CD4-positive, alpha-beta T cell treated with Interleukin-15 for 1 hour (primary cell): ENCODE data around the gene RFPL3.
"Not testable (repeated sequence)": the region's sequence is repeated elsewhere in the genome, so short reads cannot be mapped to it uniquely, and the experiment has no call there.

Experiments used
- DNase-seq: peaks from one replicate; pipeline ENCODE4 v3.0.0-alpha.2; 2020

Gene RFPL3

GRCh38 chr22:32357567-32357966 lies at the start of gene RFPL3:
Gene RFPL3, plus strand, starts transcription at chr22:32357867. Its CDS starts 205 bp downstream, at chr22:32358072.
- not testable (repeated sequence) for DNase-seq

GRCh38 chr22:32308191-32308590 lies 49.5 kb upstream of the RFPL3 start:
- no peak for DNase-seq

GRCh38 chr22:32308934-32309333 lies 48.7 kb upstream of the RFPL3 start:
- DNase-seq = no peak

- DNase-seq = no peak
These were observed 47.9 kb upstream of the RFPL3 start for GRCh38 chr22:32309585-32310251.

- no peak for DNase-seq
These were observed 46.9 kb upstream of the RFPL3 start for GRCh38 chr22:32310777-32311176.

GRCh38 chr22:32311551-32312071 lies 46.1 kb upstream of the RFPL3 start:
- no peak for DNase-seq

GRCh38 chr22:32312748-32313147 lies 44.9 kb upstream of the RFPL3 start:
- no peak for DNase-seq

- DNase-seq = no peak
These were observed 44.1 kb upstream of the RFPL3 start for GRCh38 chr22:32313532-32313931.

GRCh38 chr22:32317524-32317923 lies 40.1 kb upstream of the RFPL3 start:
- DNase-seq = no peak

- DNase-seq = no peak
These were observed 39.3 kb upstream of the RFPL3 start for GRCh38 chr22:32318361-32318760.

- no peak for DNase-seq
These were observed 37.7 kb upstream of the RFPL3 start for GRCh38 chr22:32319861-32320406.

GRCh38 chr22:32322986-32323385 lies 34.7 kb upstream of the RFPL3 start:
- DNase-seq = no peak

GRCh38 chr22:32323513-32324164 lies 34.0 kb upstream of the RFPL3 start:
- DNase-seq = no peak

- no peak for DNase-seq
These were observed 32.9 kb upstream of the RFPL3 start for GRCh38 chr22:32324505-32325415.

- DNase-seq = no peak
These were observed 32.3 kb upstream of the RFPL3 start for GRCh38 chr22:32325416-32325801.

- DNase-seq = no peak
These were observed 31.8 kb upstream of the RFPL3 start for GRCh38 chr22:32325811-32326237.

GRCh38 chr22:32326647-32327046 lies 31.0 kb upstream of the RFPL3 start:
- no peak for DNase-seq

GRCh38 chr22:32327066-32327465 lies 30.6 kb upstream of the RFPL3 start:
- no peak for DNase-seq

GRCh38 chr22:32327596-32328171 lies 30.0 kb upstream of the RFPL3 start:
- DNase-seq = no peak

- DNase-seq = no peak
These were observed 29.1 kb upstream of the RFPL3 start for GRCh38 chr22:32328306-32329201.

GRCh38 chr22:32329202-32329645 lies 28.4 kb upstream of the RFPL3 start:
- DNase-seq = no peak
